GM12873 (cell line): Measurements from ENCODE around the gene DYTN.

Experiments
- TF ChIP-seq, protein P1 (sequence below): IDR thresholded peaks from 2 replicates; pipeline ENCODE4 v1.5.1; 2012; ENCODE audit warnings: low read depth, mild to moderate bottlenecking, moderate library complexity, low read length, control low read depth; ENCODE audit not compliant: insufficient read depth; ENCODE audit errors: missing control alignments

The DYTN gene

DNA sequence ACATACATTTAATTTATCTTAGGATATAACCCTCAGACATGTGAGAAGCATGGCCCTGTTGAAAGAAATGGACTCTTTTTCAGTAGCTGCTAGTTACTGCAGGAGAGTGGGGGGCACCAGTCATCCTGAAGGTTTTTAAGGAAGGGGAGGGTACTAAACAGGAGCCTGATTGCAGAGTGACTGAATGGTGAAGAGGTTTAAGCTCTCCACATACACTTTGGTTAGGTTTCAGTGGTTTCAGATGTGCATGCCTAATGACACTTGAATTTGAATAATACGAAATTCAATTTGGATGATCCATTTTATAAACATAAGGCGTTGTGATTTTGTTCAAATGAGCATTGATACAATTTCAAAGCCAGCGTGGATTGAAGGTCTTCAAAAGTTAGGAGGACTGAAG is 86.9 kb downstream of the DYTN start:
- TF ChIP-seq, protein P1, sequence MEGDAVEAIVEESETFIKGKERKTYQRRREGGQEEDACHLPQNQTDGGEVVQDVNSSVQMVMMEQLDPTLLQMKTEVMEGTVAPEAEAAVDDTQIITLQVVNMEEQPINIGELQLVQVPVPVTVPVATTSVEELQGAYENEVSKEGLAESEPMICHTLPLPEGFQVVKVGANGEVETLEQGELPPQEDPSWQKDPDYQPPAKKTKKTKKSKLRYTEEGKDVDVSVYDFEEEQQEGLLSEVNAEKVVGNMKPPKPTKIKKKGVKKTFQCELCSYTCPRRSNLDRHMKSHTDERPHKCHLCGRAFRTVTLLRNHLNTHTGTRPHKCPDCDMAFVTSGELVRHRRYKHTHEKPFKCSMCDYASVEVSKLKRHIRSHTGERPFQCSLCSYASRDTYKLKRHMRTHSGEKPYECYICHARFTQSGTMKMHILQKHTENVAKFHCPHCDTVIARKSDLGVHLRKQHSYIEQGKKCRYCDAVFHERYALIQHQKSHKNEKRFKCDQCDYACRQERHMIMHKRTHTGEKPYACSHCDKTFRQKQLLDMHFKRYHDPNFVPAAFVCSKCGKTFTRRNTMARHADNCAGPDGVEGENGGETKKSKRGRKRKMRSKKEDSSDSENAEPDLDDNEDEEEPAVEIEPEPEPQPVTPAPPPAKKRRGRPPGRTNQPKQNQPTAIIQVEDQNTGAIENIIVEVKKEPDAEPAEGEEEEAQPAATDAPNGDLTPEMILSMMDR, result no peak

GRCh38 chr2:206627632-206628031 is 90.6 kb downstream of the DYTN start:
- TF ChIP-seq, protein P1, result no peak

- TF ChIP-seq, protein P1, result no peak
These were observed 92.1 kb downstream of the DYTN start for GRCh38 chr2:206626108-206626507.

GRCh38 chr2:206619011-206619410 is 99.2 kb downstream of the DYTN start:
- TF ChIP-seq, protein P1, result no peak

GRCh38 chr2:206616151-206616550 is 102.0 kb downstream of the DYTN start:
- TF ChIP-seq, protein P1, result no peak

DNA sequence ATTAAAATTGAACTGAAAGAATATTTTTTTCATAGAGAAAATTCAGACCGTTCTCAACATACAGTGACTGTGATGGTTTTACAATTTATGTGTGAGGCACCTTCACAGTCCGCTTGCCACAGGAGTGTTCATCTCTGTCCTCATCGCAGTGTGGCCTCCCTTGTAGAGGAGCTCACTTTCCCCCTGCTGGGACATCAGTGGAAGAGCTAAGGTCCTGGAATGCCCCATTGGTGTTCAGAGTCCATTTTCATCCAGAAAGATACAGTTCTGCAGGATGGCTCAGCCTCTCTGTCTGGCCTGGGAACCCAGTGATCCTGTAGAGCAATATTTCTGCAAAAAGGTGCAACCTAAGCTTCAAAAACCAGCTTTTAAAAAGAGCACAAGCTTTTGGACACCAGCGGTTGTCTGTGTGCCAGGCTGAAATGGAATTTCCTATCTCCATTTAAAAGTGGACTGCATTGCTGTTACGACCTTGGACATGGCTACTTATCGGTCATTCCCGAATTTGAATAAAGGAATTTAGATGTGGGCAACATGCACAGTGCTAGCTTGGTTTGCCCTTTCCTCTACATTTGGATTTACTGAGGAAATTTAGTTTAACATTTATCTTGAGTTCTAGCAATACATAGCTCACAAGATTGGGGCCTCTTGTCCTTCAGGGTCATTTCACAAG is 102.6 kb downstream of the DYTN start:
- TF ChIP-seq, protein P1, result no peak

DNA sequence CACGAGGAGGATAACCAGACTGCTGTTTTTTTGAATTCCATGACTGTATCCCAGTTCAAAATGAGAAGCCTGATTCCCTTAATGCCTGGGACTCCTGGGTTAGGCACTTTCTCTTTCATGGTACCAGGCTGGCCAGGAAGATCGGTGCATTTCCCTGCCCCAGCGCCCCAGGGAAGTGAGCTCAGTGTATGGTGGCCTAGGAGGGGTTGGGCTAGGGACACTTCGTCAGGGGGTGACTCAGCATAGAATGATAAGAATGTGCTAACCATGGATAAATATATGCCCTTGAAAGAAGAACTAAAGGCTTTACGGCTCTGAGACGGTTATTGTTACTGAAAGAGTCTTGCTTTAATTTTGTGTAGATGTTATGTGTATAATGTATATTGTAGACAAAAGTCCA is 103.4 kb downstream of the DYTN start:
- TF ChIP-seq, protein P1, result no peak
